K562 (cell line): ENCODE results near the gene CACNA2D4. TPM values are rescaled to one million over a fixed set of nuclear protein-coding genes. Genes with fewer than 3 reads are reported as not detected.

Experiments
- ATAC-seq: fragments of 200-7000 bp; cut with Tn5 transposase; 3 replicates; pipeline ENCODE4 v1.9.1; 2020; ENCODE audit warnings: moderate library complexity
- BruUV-seq: library from RNA; stranded (reverse); fragments of 400-500 nt; replicated peaks from 2 replicates; lab custom pipeline; 2021; lab: Mats Ljungman, UMichigan
- CTCF ChIA-PET: fragments of 300-600 bp; formaldehyde crosslinking; extraction: SDS; loops from one replicate; lab custom pipeline; 2021; ENCODE audit warnings: low intra/inter-chr PET ratio; lab: Yijun Ruan, JAX
- POLR2A ChIA-PET: fragments of 300-600, 350-650 bp; sonication (Branson Sonifier 250); formaldehyde crosslinking; extraction: SDS; loops from one replicate; lab custom pipeline; 2021; ENCODE audit warnings: antibody characterized with exemption, inconsistent platforms; lab: Yijun Ruan, JAX
- DNase-seq, 4 experiments: peaks; one replicate each; pipeline versions ENCODE4 v3.0.0 to v3.0.0-alpha.2; 2011 to 2018; ENCODE audit warnings: low spot score in 3 of 4, mixed read lengths in 3 of 4; ENCODE audit errors: extremely low read depth in 1 of 4
- FAIRE-seq: peaks from 2 replicates; lab custom pipeline; 2011; peaks lifted over from hg19 to GRCh38; lab: Jason Lieb, UNC
- H2AFZ ChIP-seq: 2 replicates; pipeline ENCODE4 v1.6.0; 2011; ENCODE audit warnings: low read depth, low read length, control low read depth, inconsistent platforms
- H3K27ac ChIP-seq: fragments of 200-600 bp; 3 replicates; pipeline ENCODE4 v1.8.0; 2011; ENCODE audit warnings: low read depth, mild to moderate bottlenecking, control low read depth, inconsistent platforms, low read length, moderate library complexity, mixed read lengths; ENCODE audit errors: extremely low read depth
- H3K27me3 ChIP-seq, 2 experiments: fragments of 300-600 bp in 1 of 2; 2 replicates in 1 of 2; 3 replicates in 1 of 2; pipeline versions ENCODE4 v1.6.0 to v1.8.0; 2011; ENCODE audit warnings: inconsistent platforms in 2 of 2, low read length in 2 of 2, mild to moderate bottlenecking in 1 of 2, mixed read lengths in 1 of 2, moderate library complexity in 1 of 2; ENCODE audit not compliant: control insufficient read depth in 2 of 2, insufficient read depth in 2 of 2
- H3K36me3 ChIP-seq: fragments of 300-600 bp; 3 replicates; pipeline ENCODE4 v1.8.0; 2011; ENCODE audit warnings: mild to moderate bottlenecking, low read length, inconsistent platforms; ENCODE audit not compliant: control insufficient read depth, insufficient read depth
- H3K4me1 ChIP-seq, 2 experiments: fragments of 200-600 bp in 1 of 2; replicated peaks in 1 of 2; 2 replicates in 1 of 2; 3 replicates in 1 of 2; pipeline versions ENCODE4 v1.5.1 to v1.8.0; 2011; ENCODE audit warnings: inconsistent platforms in 2 of 2, low read length in 2 of 2, mild to moderate bottlenecking in 1 of 2, mixed read lengths in 1 of 2, moderate library complexity in 1 of 2; ENCODE audit not compliant: control insufficient read depth in 2 of 2, insufficient read depth in 2 of 2
- H3K4me2 ChIP-seq: 2 replicates; pipeline ENCODE4 v1.6.1; 2011; ENCODE audit warnings: low read length, control low read depth, inconsistent platforms, mixed read lengths; ENCODE audit not compliant: insufficient read depth
- H3K4me3 ChIP-seq: fragments of 200-600 bp; sonication (generic), shearing (Covaris generic); 2 replicates; pipeline ENCODE4 v1.5.1; 2016; ENCODE audit warnings: control low read depth, inconsistent platforms
- H3K79me2 ChIP-seq: fragments of 200-600 bp; 3 replicates; pipeline ENCODE4 v1.8.0; 2011; ENCODE audit warnings: low read length, inconsistent platforms; ENCODE audit not compliant: control insufficient read depth, insufficient read depth
- H3K9ac ChIP-seq, 2 experiments: 2 replicates each; pipeline versions ENCODE4 v1.6.0 to v1.6.1; 2011; ENCODE audit warnings: low read depth in 2 of 2, low read length in 2 of 2, control low read depth in 1 of 2, inconsistent platforms in 1 of 2, mild to moderate bottlenecking in 1 of 2, mixed read lengths in 1 of 2; ENCODE audit not compliant: insufficient read depth in 1 of 2
- H3K9me1 ChIP-seq: one replicate; pipeline ENCODE4 v1.6.0; 2011; ENCODE audit warnings: inconsistent platforms, mild to moderate bottlenecking, low read length, moderate library complexity; ENCODE audit not compliant: control insufficient read depth, insufficient read depth
- H3K9me3 ChIP-seq: replicated peaks from 2 replicates; pipeline ENCODE4 v1.5.1; 2011; ENCODE audit warnings: low read depth, low read length, inconsistent platforms; ENCODE audit not compliant: control insufficient read depth, insufficient read depth
- H4K20me1 ChIP-seq: replicated peaks from 2 replicates; pipeline ENCODE4 v1.6.1; 2011; ENCODE audit warnings: low read length, inconsistent platforms, mixed read lengths; ENCODE audit not compliant: control insufficient read depth, insufficient read depth
- EZH2 ChIP-seq: IDR thresholded peaks from 2 replicates; pipeline ENCODE4 v1.6.1; 2012; ENCODE audit warnings: low read depth, mild to moderate bottlenecking, inconsistent platforms, low read length, borderline replicate concordance
- FOS ChIP-seq: IDR thresholded peaks from 3 replicates; pipeline ENCODE4 v1.6.1; 2011; ENCODE audit not compliant: insufficient read length; ENCODE audit errors: extremely low read depth
- POLR2G ChIP-seq: fragments of 200-400 bp; formaldehyde crosslinking; IDR thresholded peaks from 2 replicates; pipeline ENCODE4 v1.6.1; 2017; ENCODE audit warnings: low read depth, mild to moderate bottlenecking, antibody characterized with exemption, low read length, moderate library complexity
- SMAD3 ChIP-seq: fragments of 450-650 bp; formaldehyde crosslinking; conservative IDR thresholded peaks from 2 replicates; pipeline ENCODE4 v1.4.0; 2020; ENCODE audit warnings: mild to moderate bottlenecking
- SMARCA4 ChIP-seq: fragments of 450-650 bp; IDR thresholded peaks from 2 replicates; pipeline ENCODE4 v1.6.1; 2016
- SNRNP70 ChIP-seq: fragments of 200-400 bp; formaldehyde crosslinking; optimal IDR thresholded peaks from 2 replicates; pipeline ENCODE3; 2017; ENCODE audit warnings: low read depth, low read length
- WGBS: fragments of 100-300 bp; shearing (Covaris generic); methylation state at CpG from one replicate; pipeline ENCODE4 v1.1.6; 2016; ENCODE audit warnings: low coverage, mixed read lengths; ENCODE audit not compliant: insufficient coverage; ENCODE audit errors: missing lambda C conversion rate; 5-methylcytosine and 5-hydroxymethylcytosine counted together
- in situ Hi-C: fragments of 300-500 bp; cut with MboI; formaldehyde crosslinking; loops from 4 replicates; pipeline ENCODE4 v1.15.0; 2018; ENCODE audit warnings: inconsistent platforms, mixed read lengths
- intact Hi-C: fragments of 100-400 bp; cut with micrococcal nuclease; formaldehyde crosslinking; loops from 2 replicates; pipeline ENCODE4 v1.14.2; 2022
- polyA plus RNA-seq, 8 experiments: library from polyadenylated mRNA; depleted of rRNA in 4 of 8; stranded (reverse) in 5 of 8; unstranded in 3 of 8; fragments of >200 nt; fragmentation: Nextera tagmentation in 2 of 8; fragmentation: Illumina TruSeq in 1 of 8; extraction: Ambion mirVana in 2 of 8; extraction: Trizol in 1 of 8; gene quantifications; 2 replicates each; pipeline versions ENCODE4 v1.2.1 to v1.2.3, GENCODE V29; 2011 to 2014; ENCODE audit warnings: inconsistent platforms in 1 of 8, missing spikeins in 1 of 8
- total RNA-seq, 7 experiments: library from RNA; depleted of rRNA in 6 of 7; stranded (reverse); fragments of >200 nt in 6 of 7; fragmentation: Illumina TruSeq in 2 of 7; extraction: Trizol in 2 of 7; gene quantifications; 2 replicates each; pipeline versions ENCODE4 v1.2.1 to v1.2.3, GENCODE V29; 2011 to 2021; ENCODE audit warnings: low replicate concordance in 1 of 7
- TF ChIP-seq, protein P1 (sequence below), 2 experiments: fragments of 450-650 bp in 1 of 2; sonication (generic) in 1 of 2; formaldehyde crosslinking in 1 of 2; IDR thresholded peaks; 2 replicates each; pipeline versions ENCODE4 v1.7.1 to v1.9.0; 2016 to 2022; ENCODE audit warnings: inconsistent platforms in 1 of 2, mild to moderate bottlenecking in 1 of 2, missing genetic modification reagents in 1 of 2
- TF ChIP-seq, protein P2 (sequence below): fragments of 250-450 bp; sonication (Bioruptor Pico); IDR thresholded peaks from 2 replicates; pipeline ENCODE4 v1.5.0; 2020; ENCODE audit warnings: mild to moderate bottlenecking

The CACNA2D4 gene
- total and polyA plus RNA-seq, 9 of the 15 experiments (the other 6 are each of a cell fraction or from before 2014, with no cell fraction given) = 0.04 to 0.69 (median 0.40) TPM; not detected in 3

DNA sequence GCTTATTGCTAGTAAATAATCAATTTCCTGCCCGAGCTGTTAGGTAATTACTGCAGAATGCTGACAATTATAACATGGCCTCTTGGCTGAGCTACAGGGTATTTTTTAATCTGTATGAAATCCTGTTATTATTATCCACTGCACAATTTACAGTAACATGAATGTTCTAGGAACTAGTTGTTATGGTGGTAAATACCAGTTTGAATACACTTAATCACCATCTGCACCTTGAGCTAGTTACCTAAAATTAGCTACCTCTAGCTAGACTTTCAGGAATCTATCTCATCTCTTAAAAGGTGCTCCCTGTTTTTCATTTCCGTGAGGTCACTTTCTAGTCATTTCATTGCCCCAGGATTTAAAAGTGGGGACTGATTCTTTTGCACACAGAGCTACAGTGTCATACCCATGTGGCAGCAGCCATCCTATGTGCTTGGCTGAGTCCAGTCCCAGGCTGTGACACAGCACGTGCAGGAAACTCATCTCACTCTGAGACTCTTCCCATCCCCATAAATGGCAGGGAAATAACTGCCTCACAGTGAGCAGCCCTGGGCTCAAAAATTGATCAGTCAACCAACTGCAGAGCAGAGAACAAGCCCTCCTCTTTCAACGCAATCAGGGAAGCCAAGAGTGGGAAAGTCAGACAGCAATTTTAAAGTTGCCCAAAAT lies 48.2 kb upstream of the CACNA2D4 start:
- WGBS = 47% methylated on average over 4 of the region's 4 CpGs

More for the DNA sequence above, 48.2 kb upstream of the CACNA2D4 start:
- in situ Hi-C loops = no loop called here
- intact Hi-C loops = no loop called here
- no peak overlapping the region for H3K4me3 ChIP-seq
- DNase-seq (no peak), ATAC-seq (no peak), FAIRE-seq (no peak)
- no peaks in the 10 kb centered on the region for H3K9me1 ChIP-seq
- no peak overlapping the region for H3K27ac ChIP-seq
- no peak overlapping the region for H2AFZ ChIP-seq
- H3K79me2 ChIP-seq = no peaks in the 10 kb centered on the region
- no peaks in the 10 kb centered on the region for H4K20me1 ChIP-seq
- no peaks in the 10 kb centered on the region for H3K36me3 ChIP-seq
- H3K4me2 ChIP-seq = no peak overlapping the region
- no TSS peak for BruUV-seq
- POLR2A ChIA-PET = no interaction called here
- H3K9me3 ChIP-seq = no peaks in the 10 kb centered on the region
- CTCF ChIA-PET = no interaction called here
- TF ChIP-seq, protein P1, sequence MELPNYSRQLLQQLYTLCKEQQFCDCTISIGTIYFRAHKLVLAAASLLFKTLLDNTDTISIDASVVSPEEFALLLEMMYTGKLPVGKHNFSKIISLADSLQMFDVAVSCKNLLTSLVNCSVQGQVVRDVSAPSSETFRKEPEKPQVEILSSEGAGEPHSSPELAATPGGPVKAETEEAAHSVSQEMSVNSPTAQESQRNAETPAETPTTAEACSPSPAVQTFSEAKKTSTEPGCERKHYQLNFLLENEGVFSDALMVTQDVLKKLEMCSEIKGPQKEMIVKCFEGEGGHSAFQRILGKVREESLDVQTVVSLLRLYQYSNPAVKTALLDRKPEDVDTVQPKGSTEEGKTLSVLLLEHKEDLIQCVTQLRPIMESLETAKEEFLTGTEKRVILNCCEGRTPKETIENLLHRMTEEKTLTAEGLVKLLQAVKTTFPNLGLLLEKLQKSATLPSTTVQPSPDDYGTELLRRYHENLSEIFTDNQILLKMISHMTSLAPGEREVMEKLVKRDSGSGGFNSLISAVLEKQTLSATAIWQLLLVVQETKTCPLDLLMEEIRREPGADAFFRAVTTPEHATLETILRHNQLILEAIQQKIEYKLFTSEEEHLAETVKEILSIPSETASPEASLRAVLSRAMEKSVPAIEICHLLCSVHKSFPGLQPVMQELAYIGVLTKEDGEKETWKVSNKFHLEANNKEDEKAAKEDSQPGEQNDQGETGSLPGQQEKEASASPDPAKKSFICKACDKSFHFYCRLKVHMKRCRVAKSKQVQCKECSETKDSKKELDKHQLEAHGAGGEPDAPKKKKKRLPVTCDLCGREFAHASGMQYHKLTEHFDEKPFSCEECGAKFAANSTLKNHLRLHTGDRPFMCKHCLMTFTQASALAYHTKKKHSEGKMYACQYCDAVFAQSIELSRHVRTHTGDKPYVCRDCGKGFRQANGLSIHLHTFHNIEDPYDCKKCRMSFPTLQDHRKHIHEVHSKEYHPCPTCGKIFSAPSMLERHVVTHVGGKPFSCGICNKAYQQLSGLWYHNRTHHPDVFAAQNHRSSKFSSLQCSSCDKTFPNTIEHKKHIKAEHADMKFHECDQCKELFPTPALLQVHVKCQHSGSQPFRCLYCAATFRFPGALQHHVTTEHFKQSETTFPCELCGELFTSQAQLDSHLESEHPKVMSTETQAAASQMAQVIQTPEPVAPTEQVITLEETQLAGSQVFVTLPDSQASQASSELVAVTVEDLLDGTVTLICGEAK (IDR thresholded peaks at IDR 0.05) = no peak
- TF ChIP-seq, protein P1 (CRISPR knock-in tag; IDR thresholded peaks at IDR 0.05) = no peak
- TF ChIP-seq FOS (no peak), POLR2G (no peak), EZH2 (no peak), SMAD3 (CRISPR knock-in tag) (no peak), SMARCA4 (no peak), SNRNP70 (no peak)
- TF ChIP-seq, protein P2, sequence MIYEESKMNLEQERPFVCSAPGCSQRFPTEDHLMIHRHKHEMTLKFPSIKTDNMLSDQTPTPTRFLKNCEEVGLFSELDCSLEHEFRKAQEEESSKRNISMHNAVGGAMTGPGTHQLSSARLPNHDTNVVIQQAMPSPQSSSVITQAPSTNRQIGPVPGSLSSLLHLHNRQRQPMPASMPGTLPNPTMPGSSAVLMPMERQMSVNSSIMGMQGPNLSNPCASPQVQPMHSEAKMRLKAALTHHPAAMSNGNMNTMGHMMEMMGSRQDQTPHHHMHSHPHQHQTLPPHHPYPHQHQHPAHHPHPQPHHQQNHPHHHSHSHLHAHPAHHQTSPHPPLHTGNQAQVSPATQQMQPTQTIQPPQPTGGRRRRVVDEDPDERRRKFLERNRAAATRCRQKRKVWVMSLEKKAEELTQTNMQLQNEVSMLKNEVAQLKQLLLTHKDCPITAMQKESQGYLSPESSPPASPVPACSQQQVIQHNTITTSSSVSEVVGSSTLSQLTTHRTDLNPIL (CRISPR knock-in tag) = no peak
- no peaks in the 10 kb centered on the region for H3K4me1 ChIP-seq
- no peak overlapping the region for H3K9ac ChIP-seq
- no peaks in the 10 kb centered on the region for H3K27me3 ChIP-seq
